Mucosa of descending colon (tissue), 3 donors: Measurements from ENCODE around the gene PWP2. TPM values are rescaled to one million over a fixed set of nuclear protein-coding genes. Genes with fewer than 3 reads are reported as not detected.
"Not testable (repeated sequence)": the region's sequence is repeated elsewhere in the genome, so short reads cannot be mapped to it uniquely, and the experiment has no call there.

Experiments
- ATAC-seq: fragments of 200-7000 bp; cut with Tn5 transposase; one replicate; pipeline ENCODE4 v1.9.1; 2020; ENCODE audit warnings: mild to moderate bottlenecking, moderate library complexity
- DNase-seq, 3 donors: peaks; one replicate each; pipeline ENCODE4 v3.0.0-alpha.2; 2020
- H3K36me3 ChIP-seq: fragments of 200-600 bp; one replicate; pipeline ENCODE4 v1.8.0; 2021; ENCODE audit warnings: low read depth, mild to moderate bottlenecking
- H3K4me1 ChIP-seq: fragments of 200-600 bp; one replicate; pipeline ENCODE4 v1.8.0; 2021; ENCODE audit warnings: low read depth, mild to moderate bottlenecking
- H3K4me3 ChIP-seq: fragments of 200-600 bp; one replicate; pipeline ENCODE4 v1.8.0; 2021; ENCODE audit warnings: mild to moderate bottlenecking
- H3K9me3 ChIP-seq: fragments of 200-600 bp; one replicate; pipeline ENCODE4 v1.8.0; 2021; ENCODE audit warnings: mild to moderate bottlenecking
- intact Hi-C, 2 donors: fragments of 100-400 bp; cut with DNase I in 1 of 2; cut with micrococcal nuclease in 1 of 2; formaldehyde crosslinking; loops; one replicate each; pipeline versions ENCODE4 v1.11.0 to v1.11.1; 2022; cut with DNase I, micrococcal nuclease
- total RNA-seq, 3 donors: library from RNA; stranded (reverse); fragmentation: NEBNext Ultra II Directional in 2 of 3; extraction: Animal tissue kit (Norgen Biotek cat#: 25700) in 2 of 3; gene quantifications; one replicate each; pipeline versions ENCODE4 v1.2.1 to v1.2.4, GENCODE V29; 2021 to 2023
- donor health status: DM: no; HTN: no; CAD: no; lungs with moderate emphysema.
- donor health status: DM: no; HTN: no; CAD: no.
- donor health status: DM: no; HTN: yes; CAD: no.

PWP2 gene
- total RNA-seq, 3 donors from 2014 or later, result 3.0 to 10.4 (median 4.5) TPM

DNA sequence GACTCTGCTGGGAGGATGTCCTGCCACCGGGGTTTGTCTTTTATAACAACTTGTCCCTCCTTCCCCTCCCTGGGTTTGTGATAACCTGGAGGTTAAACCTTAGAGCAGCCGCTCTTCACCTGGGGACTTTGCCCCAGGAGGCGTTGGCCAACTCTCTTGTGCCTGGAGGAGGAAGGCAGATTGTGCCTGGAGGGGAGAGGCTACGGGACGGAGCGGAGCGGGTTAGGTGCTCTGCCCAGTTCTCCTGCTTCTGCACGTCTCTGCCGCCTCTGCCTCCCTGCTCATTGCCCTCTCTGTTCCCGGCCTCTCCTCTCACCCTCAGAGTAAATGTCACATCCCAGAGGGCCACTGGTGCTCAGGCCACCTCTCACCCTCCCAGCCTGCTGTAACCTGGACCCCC, 63.1 kb downstream of the PWP2 start:
- H3K9me3 ChIP-seq, intact Hi-C loops, H3K4me1 ChIP-seq, DNase-seq, H3K36me3 ChIP-seq, H3K4me3 ChIP-seq: not testable (repeated sequence)
- ATAC-seq, result peak; percentile 92

DNA sequence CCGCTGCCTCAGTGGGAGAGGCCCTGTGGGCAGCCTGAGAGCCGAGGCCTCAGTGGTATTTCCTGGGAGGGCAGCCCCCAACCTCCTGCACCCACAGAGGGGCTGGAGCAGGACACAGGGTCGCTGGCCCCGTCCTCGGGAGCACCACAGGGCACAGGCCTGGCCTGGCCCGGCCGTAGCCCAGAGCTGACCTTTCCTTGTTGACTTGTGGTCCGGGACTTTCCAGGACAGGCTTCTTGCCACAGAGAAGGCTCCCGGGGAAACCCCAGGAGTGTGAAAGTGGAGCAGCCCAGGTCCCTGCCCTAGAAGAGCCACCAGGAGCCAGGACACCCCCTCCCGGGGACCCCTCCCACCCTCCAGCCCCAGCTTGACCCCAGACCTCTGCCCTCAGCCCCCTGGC, 63.7 kb downstream of the PWP2 start:
- H3K9me3 ChIP-seq, H3K4me1 ChIP-seq, intact Hi-C loops, H3K36me3 ChIP-seq, H3K4me3 ChIP-seq: not testable (repeated sequence)
- DNase-seq (peak; percentile 20 to 52 (median 47)), ATAC-seq (peak; percentile 79)

DNA sequence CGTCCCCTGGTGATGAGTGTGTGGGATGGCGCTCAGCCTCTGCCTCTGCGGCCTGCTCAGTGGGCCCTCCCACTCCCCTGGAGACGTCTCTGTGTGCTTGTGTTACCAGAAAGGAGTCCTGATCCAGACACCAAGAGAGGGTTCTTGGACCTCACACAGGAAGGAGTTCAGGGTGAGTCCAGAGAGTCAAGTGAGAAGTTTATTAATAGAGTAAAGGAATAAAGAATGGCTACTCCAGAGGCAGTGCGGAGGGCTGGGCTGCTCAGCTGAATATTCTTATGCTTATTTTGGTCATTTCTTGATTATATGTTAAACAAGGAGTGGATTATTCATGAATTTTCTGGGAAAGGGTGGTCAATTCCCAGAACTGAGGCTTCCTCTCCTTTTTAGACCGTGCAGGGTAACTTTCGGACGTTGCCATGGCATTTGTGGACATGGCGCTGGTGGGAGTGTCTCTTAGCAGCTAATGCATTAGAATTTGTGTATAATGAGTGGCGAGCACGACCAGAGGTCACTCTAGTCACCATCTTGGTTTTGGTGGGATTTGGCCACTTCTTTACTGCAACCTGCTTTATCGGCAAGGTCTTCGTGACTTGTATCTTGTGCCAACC, 64.9 kb downstream of the PWP2 start:
- H3K9me3 ChIP-seq, ATAC-seq, H3K36me3 ChIP-seq, intact Hi-C loops, H3K4me1 ChIP-seq, H3K4me3 ChIP-seq, DNase-seq: not testable (repeated sequence)

DNA sequence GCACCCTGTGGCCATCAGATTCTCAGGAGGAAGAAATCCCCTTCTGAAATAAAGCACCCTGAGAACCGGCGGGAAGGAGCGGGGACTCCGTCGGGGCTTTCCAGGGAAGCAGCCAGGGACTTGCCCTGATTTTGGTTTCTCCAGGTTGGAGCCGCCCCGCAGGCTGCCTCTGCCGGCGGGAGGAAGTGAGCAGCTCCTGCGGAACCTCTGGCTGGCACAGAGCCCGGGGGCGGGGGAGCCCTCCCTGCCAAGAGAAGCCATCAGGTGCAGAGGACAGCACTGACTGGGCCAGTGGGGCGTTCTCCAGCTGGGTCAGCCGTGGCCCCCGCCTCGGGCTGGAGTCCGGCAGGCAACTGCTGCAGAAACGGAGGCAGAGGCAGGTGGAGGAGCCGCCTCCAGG, 65.5 kb downstream of the PWP2 start:
- H3K9me3 ChIP-seq, DNase-seq, intact Hi-C loops, H3K4me3 ChIP-seq, H3K4me1 ChIP-seq, H3K36me3 ChIP-seq: not testable (repeated sequence)
- peak; percentile 54 for ATAC-seq

DNA sequence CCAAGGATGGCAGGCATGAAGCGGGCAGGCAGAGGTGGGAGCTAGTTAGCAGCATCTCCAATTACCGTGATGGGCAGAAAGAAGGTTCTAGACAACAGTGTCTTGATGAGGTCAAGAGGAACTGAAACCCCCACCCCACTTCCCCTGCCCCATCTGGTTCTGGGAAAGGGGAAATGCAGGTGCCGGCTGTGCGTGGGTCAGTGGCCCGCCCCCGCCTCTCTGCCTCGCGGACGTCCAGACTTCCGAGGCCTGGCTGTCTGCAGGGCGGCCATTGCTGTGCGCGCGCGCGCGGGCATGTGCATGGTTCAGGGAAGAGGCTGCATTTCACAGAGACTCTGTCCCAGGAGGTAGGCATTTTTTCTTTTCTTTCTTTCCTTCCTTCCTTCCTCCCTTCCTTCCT, 68.0 kb downstream of the PWP2 start:
- intact Hi-C loops, H3K9me3 ChIP-seq, ATAC-seq, H3K4me1 ChIP-seq, DNase-seq, H3K4me3 ChIP-seq, H3K36me3 ChIP-seq: not testable (repeated sequence)

- ATAC-seq (peak; percentile 79), DNase-seq (peak in 1 of 3 donors; percentile 66)
Observed at GRCh38 chr21:44176127-44176526, 68.9 kb downstream of the PWP2 start.

More at GRCh38 chr21:44176127-44176526, 68.9 kb downstream of the PWP2 start:
- H3K4me1 ChIP-seq, intact Hi-C loops, H3K9me3 ChIP-seq, H3K36me3 ChIP-seq, H3K4me3 ChIP-seq: not testable (repeated sequence)

Other genes with a start within 250 kb of the PWP2 start
- gene AGPAT3, start 242.2 kb upstream of the PWP2 start, total RNA-seq, result 100 to 1,000 TPM in 1 of 3 donors, 10 to 100 TPM in 2; 77.7 to 120 (median 97.7) TPM
- 10 to 100 TPM; 57.7 to 86.8 (median 61.9) TPM for gene TRAPPC10, start 95.1 kb upstream of the PWP2 start, total RNA-seq
- gene GATD3, start 26.3 kb downstream of the PWP2 start, total RNA-seq, result 10 to 100 TPM in 2 of 3 donors, 1 to 10 TPM in 1; 7.1 to 12.2 (median 10.3) TPM
- 1 to 10 TPM; 3.0 to 8.5 (median 6.0) TPM for gene ICOSLG, start 133.5 kb downstream of the PWP2 start, total RNA-seq
- not detected for gene DNMT3L, start 154.5 kb downstream of the PWP2 start, total RNA-seq
- gene AIRE, start 178.5 kb downstream of the PWP2 start, total RNA-seq, result under 1 TPM in 2 of 3 donors, not detected in 1; 0.12 to 0.16 TPM
- gene PFKL, start 192.7 kb downstream of the PWP2 start, total RNA-seq, result 100 to 1,000 TPM; 150 to 299 (median 237) TPM
- gene CFAP410, start 232.0 kb downstream of the PWP2 start, total RNA-seq, result 10 to 100 TPM; 22.0 to 33.0 (median 26.6) TPM
- gene TRPM2, start 246.2 kb downstream of the PWP2 start, total RNA-seq, result 10 to 100 TPM in 1 of 3 donors, 1 to 10 TPM in 2; 1.5 to 10.3 (median 7.2) TPM